Measurements from ENCODE around the gene KLB.

The KLB gene

GRCh38 chr4:39451423-39452023 lies 44.8 kb downstream of the KLB start:
- TF ChIP-seq GATA3 (IDR thresholded peaks at IDR 0.05; ENCODE audit: low read depth, low read length) (no peak), GATA2 (IDR thresholded peaks at IDR 0.05; ENCODE audit: low read depth, low read length) (no peak)

GRCh38 chr4:39452153-39452859 lies 45.6 kb downstream of the KLB start:
- no peak for TF ChIP-seq GATA2 (IDR thresholded peaks at IDR 0.05; ENCODE audit: low read depth, low read length)
- no peak for TF ChIP-seq GATA3 (IDR thresholded peaks at IDR 0.05; ENCODE audit: low read depth, low read length)

- TF ChIP-seq GATA3 (IDR thresholded peaks at IDR 0.05; ENCODE audit: low read depth, low read length) (no peak), GATA2 (IDR thresholded peaks at IDR 0.05; ENCODE audit: low read depth, low read length) (no peak)
Observed at GRCh38 chr4:39452860-39453587, 46.3 kb downstream of the KLB start.

- TF ChIP-seq GATA3 (IDR thresholded peaks at IDR 0.05; ENCODE audit: low read depth, low read length): no peak
- no peak for TF ChIP-seq GATA2 (IDR thresholded peaks at IDR 0.05; ENCODE audit: low read depth, low read length)
Observed at GRCh38 chr4:39453738-39454137, 47.0 kb downstream of the KLB start.

- TF ChIP-seq GATA2 (IDR thresholded peaks at IDR 0.05; ENCODE audit: low read depth, low read length): no peak
- no peak for TF ChIP-seq GATA3 (IDR thresholded peaks at IDR 0.05; ENCODE audit: low read depth, low read length)
Observed at GRCh38 chr4:39455486-39455885, 48.8 kb downstream of the KLB start.

GRCh38 chr4:39456946-39457763 lies 50.4 kb downstream of the KLB start:
- TF ChIP-seq GATA2 (IDR thresholded peaks at IDR 0.05; ENCODE audit: low read depth, low read length) (no peak), GATA3 (IDR thresholded peaks at IDR 0.05; ENCODE audit: low read depth, low read length) (no peak)

- TF ChIP-seq GATA2 (IDR thresholded peaks at IDR 0.05; ENCODE audit: low read depth, low read length) (0 out of 2 replicates have a peak, but pooled peaks have one; percentile 24), GATA3 (IDR thresholded peaks at IDR 0.05; ENCODE audit: low read depth, low read length) (no peak)
Observed at GRCh38 chr4:39458505-39459300, 52.0 kb downstream of the KLB start, which contains the start of the genes LIAS and RPL9. LIAS (plus strand) TSS chr4:39459056; CDS start chr4:39459118, 62 bp downstream. RPL9 (minus strand) TSS chr4:39458922; CDS start chr4:39458439, 483 bp downstream.

- TF ChIP-seq GATA3 (IDR thresholded peaks at IDR 0.05; ENCODE audit: low read depth, low read length): no peak
- peak; percentile 19; the same call in 1 of the 2 replicates for TF ChIP-seq GATA2 (IDR thresholded peaks at IDR 0.05; ENCODE audit: low read depth, low read length)
Observed at GRCh38 chr4:39464886-39465501, 58.3 kb downstream of the KLB start.

- TF ChIP-seq GATA3 (IDR thresholded peaks at IDR 0.05; ENCODE audit: low read depth, low read length): no peak
Observed at GRCh38 chr4:39466747-39467146, 60.0 kb downstream of the KLB start.

GRCh38 chr4:39467464-39467863 lies 60.7 kb downstream of the KLB start:
- no peak for TF ChIP-seq GATA3 (IDR thresholded peaks at IDR 0.05; ENCODE audit: low read depth, low read length)
- TF ChIP-seq GATA2 (IDR thresholded peaks at IDR 0.05; ENCODE audit: low read depth, low read length): no peak

GRCh38 chr4:39469429-39470077 lies 62.8 kb downstream of the KLB start:
- TF ChIP-seq GATA2 (IDR thresholded peaks at IDR 0.05; ENCODE audit: low read depth, low read length): no peak
- TF ChIP-seq GATA3 (IDR thresholded peaks at IDR 0.05; ENCODE audit: low read depth, low read length): no peak

GRCh38 chr4:39470402-39470801 lies 63.7 kb downstream of the KLB start:
- TF ChIP-seq GATA3 (IDR thresholded peaks at IDR 0.05; ENCODE audit: low read depth, low read length) (no peak), GATA2 (IDR thresholded peaks at IDR 0.05; ENCODE audit: low read depth, low read length) (no peak)
